Hindlimb muscle (tissue), 1 donor: ENCODE data around the gene SPINK2. TPM values are rescaled to one million over a fixed set of nuclear protein-coding genes. Genes with fewer than 3 reads are reported as not detected.

Experiments used
- polyA plus RNA-seq: library from polyadenylated mRNA; unstranded; fragments of 120-200 nt; gene quantifications from one replicate; pipeline ENCODE4 v1.2.1, GENCODE V29; 2013; ENCODE audit not compliant: insufficient read length

The SPINK2 gene
- polyA plus RNA-seq, 1 donor: not detected

Other genes starting within 250 kb of the SPINK2 start
- gene HOPX, start 140.4 kb downstream of the SPINK2 start, polyA plus RNA-seq: 10.0 TPM
- 24.9 TPM for gene REST, start 86.2 kb upstream of the SPINK2 start, polyA plus RNA-seq
- gene NOA1, start 155.9 kb upstream of the SPINK2 start, polyA plus RNA-seq: 20.7 TPM
- 74.9 TPM for gene POLR2B, start 157.2 kb upstream of the SPINK2 start, polyA plus RNA-seq